Esophagus muscularis mucosa (tissue), 3 donors: ENCODE measurements around the gene SLC22A8.

Experiments used
- POLR2AphosphoS5 ChIP-seq, 2 donors: sonication (generic); formaldehyde crosslinking; IDR thresholded peaks; one replicate each; pipeline ENCODE4 v1.6.1; 2017; ENCODE audit warnings: antibody characterized with exemption in 2 of 2
- TF ChIP-seq, protein P1 (sequence below), 3 experiments: fragments of 200-600 bp in 2 of 3; fragments of 450-650 bp in 1 of 3; sonication (generic) in 2 of 3; IDR thresholded peaks; one replicate each; pipeline ENCODE4 v1.5.1; 2017 to 2019; ENCODE audit warnings: antibody characterized with exemption in 3 of 3, mild to moderate bottlenecking in 2 of 3, moderate library complexity in 1 of 3

DNA sequence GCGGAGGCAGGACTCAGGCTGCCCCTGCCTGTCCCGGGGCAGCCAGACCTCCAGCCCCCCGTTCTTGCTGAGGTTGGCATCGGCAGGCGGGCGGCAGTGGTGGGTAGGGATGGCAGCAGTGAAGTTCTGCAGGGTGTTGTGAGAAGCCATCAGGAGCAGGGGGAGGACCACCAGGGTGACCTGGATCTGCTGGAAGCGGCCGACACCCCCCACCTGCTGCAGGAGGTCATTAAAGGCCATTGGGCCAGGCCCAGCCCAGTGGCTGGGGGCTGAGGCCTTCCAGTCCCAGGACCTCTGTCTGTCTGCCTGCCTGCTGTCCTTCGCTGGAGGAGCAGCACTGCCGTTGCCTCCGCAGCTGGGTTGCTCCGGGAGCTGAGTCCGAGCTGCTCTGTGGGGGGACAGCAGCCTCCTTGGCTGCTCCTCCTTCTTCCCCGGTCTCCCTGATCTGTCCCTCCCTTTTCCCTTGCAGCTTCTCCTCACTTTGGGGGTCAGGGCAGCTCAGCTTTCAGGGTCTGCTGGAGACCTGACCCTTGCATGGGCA is 31.1 kb downstream of the SLC22A8 start, which contains the start of gene SLC22A6:
- TF ChIP-seq, protein P1, sequence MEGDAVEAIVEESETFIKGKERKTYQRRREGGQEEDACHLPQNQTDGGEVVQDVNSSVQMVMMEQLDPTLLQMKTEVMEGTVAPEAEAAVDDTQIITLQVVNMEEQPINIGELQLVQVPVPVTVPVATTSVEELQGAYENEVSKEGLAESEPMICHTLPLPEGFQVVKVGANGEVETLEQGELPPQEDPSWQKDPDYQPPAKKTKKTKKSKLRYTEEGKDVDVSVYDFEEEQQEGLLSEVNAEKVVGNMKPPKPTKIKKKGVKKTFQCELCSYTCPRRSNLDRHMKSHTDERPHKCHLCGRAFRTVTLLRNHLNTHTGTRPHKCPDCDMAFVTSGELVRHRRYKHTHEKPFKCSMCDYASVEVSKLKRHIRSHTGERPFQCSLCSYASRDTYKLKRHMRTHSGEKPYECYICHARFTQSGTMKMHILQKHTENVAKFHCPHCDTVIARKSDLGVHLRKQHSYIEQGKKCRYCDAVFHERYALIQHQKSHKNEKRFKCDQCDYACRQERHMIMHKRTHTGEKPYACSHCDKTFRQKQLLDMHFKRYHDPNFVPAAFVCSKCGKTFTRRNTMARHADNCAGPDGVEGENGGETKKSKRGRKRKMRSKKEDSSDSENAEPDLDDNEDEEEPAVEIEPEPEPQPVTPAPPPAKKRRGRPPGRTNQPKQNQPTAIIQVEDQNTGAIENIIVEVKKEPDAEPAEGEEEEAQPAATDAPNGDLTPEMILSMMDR (IDR thresholded peaks at IDR 0.05): no peak
- TF ChIP-seq POLR2AphosphoS5 (IDR thresholded peaks at IDR 0.05): no peak
